Liver (tissue), 3 donors: Measurements from ENCODE around the gene CDH4.

Source experiments
- MAX ChIP-seq: IDR thresholded peaks from 2 replicates; pipeline ENCODE4 v1.6.1; 2016; ENCODE audit warnings: antibody characterized with exemption
- RAD21 ChIP-seq, 2 donors: IDR thresholded peaks; 2 replicates each; pipeline ENCODE4 v1.6.1; 2016; ENCODE audit warnings: antibody characterized with exemption in 2 of 2, mild to moderate bottlenecking in 2 of 2
- RXRA ChIP-seq, 2 donors: IDR thresholded peaks; 2 replicates each; pipeline ENCODE4 v1.6.1; 2017 to 2018; ENCODE audit warnings: antibody characterized with exemption in 2 of 2, mild to moderate bottlenecking in 1 of 2
- SP1 ChIP-seq: IDR thresholded peaks from 2 replicates; pipeline ENCODE4 v1.6.1; 2018; ENCODE audit warnings: antibody characterized with exemption, mild to moderate bottlenecking
- TAF1 ChIP-seq: conservative IDR thresholded peaks from 2 replicates; pipeline ENCODE4 v1.6.1; 2016; ENCODE audit warnings: antibody characterized with exemption, mild to moderate bottlenecking
- YY1 ChIP-seq: IDR thresholded peaks from 2 replicates; pipeline ENCODE4 v1.6.1; 2016; ENCODE audit warnings: antibody characterized with exemption, mild to moderate bottlenecking
- TF ChIP-seq, protein P1 (sequence below): fragments of 150-350 bp; IDR thresholded peaks from 2 replicates; pipeline ENCODE4 v1.5.1; 2017; ENCODE audit warnings: improper control_type of control experiment, low read depth, low read length; ENCODE audit not compliant: missing input control
- TF ChIP-seq, protein P2 (sequence below): IDR thresholded peaks from 2 replicates; pipeline ENCODE4 v1.6.1; 2016; ENCODE audit warnings: antibody characterized with exemption
- TF ChIP-seq, protein P3 (sequence below): IDR thresholded peaks from 2 replicates; pipeline ENCODE4 v1.6.1; 2016; ENCODE audit warnings: antibody characterized with exemption, mild to moderate bottlenecking
- donor health status: healthy.
- donor health status: healthy.

DNA sequence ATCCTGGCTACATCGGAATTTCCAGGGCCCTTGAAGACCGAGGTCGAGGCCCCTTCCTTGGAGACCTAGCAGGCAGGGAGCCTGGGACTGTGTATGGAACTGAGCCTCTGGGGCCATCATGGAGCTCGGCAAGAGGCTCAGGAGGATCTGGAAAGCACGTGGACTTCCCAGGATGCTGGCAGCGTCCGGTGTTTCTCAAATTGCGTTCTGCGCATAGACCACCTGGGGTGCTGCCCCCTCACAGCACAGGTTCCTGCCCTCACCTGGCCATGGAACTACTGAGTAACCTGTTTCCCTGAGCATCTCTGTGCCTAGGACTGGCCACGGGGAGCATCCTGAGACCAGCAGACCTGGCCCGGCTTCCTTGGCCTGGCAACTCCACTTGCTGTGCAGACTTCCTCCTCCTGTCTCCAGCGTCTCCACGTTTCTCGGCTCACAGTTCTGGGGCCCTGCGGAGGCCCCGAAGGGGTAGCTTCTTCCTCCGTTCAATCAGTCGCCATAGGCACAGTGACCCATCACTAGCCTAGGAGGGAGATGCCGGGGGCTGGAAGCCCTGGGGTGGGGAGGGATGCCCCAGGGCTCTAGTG, 144.3 kb downstream of the CDH4 start:
- TF ChIP-seq, protein P1, sequence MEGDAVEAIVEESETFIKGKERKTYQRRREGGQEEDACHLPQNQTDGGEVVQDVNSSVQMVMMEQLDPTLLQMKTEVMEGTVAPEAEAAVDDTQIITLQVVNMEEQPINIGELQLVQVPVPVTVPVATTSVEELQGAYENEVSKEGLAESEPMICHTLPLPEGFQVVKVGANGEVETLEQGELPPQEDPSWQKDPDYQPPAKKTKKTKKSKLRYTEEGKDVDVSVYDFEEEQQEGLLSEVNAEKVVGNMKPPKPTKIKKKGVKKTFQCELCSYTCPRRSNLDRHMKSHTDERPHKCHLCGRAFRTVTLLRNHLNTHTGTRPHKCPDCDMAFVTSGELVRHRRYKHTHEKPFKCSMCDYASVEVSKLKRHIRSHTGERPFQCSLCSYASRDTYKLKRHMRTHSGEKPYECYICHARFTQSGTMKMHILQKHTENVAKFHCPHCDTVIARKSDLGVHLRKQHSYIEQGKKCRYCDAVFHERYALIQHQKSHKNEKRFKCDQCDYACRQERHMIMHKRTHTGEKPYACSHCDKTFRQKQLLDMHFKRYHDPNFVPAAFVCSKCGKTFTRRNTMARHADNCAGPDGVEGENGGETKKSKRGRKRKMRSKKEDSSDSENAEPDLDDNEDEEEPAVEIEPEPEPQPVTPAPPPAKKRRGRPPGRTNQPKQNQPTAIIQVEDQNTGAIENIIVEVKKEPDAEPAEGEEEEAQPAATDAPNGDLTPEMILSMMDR: no peak
- no peak for TF ChIP-seq SP1
- TF ChIP-seq MAX: no peak
- TF ChIP-seq, protein P2, sequence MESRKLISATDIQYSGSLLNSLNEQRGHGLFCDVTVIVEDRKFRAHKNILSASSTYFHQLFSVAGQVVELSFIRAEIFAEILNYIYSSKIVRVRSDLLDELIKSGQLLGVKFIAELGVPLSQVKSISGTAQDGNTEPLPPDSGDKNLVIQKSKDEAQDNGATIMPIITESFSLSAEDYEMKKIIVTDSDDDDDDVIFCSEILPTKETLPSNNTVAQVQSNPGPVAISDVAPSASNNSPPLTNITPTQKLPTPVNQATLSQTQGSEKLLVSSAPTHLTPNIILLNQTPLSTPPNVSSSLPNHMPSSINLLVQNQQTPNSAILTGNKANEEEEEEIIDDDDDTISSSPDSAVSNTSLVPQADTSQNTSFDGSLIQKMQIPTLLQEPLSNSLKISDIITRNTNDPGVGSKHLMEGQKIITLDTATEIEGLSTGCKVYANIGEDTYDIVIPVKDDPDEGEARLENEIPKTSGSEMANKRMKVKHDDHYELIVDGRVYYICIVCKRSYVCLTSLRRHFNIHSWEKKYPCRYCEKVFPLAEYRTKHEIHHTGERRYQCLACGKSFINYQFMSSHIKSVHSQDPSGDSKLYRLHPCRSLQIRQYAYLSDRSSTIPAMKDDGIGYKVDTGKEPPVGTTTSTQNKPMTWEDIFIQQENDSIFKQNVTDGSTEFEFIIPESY: no peak
- TF ChIP-seq RXRA (IDR thresholded peaks at IDR 0.05): no peak
- no peak for TF ChIP-seq YY1
- no peak for TF ChIP-seq RAD21 (IDR thresholded peaks at IDR 0.05)
- TF ChIP-seq TAF1: no peak
- TF ChIP-seq, protein P3, sequence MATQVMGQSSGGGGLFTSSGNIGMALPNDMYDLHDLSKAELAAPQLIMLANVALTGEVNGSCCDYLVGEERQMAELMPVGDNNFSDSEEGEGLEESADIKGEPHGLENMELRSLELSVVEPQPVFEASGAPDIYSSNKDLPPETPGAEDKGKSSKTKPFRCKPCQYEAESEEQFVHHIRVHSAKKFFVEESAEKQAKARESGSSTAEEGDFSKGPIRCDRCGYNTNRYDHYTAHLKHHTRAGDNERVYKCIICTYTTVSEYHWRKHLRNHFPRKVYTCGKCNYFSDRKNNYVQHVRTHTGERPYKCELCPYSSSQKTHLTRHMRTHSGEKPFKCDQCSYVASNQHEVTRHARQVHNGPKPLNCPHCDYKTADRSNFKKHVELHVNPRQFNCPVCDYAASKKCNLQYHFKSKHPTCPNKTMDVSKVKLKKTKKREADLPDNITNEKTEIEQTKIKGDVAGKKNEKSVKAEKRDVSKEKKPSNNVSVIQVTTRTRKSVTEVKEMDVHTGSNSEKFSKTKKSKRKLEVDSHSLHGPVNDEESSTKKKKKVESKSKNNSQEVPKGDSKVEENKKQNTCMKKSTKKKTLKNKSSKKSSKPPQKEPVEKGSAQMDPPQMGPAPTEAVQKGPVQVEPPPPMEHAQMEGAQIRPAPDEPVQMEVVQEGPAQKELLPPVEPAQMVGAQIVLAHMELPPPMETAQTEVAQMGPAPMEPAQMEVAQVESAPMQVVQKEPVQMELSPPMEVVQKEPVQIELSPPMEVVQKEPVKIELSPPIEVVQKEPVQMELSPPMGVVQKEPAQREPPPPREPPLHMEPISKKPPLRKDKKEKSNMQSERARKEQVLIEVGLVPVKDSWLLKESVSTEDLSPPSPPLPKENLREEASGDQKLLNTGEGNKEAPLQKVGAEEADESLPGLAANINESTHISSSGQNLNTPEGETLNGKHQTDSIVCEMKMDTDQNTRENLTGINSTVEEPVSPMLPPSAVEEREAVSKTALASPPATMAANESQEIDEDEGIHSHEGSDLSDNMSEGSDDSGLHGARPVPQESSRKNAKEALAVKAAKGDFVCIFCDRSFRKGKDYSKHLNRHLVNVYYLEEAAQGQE: no peak
